ENCODE measurements around the gene VRK3.

- TF ChIP-seq SMC3 (IDR thresholded peaks at IDR 0.05; ENCODE audit: low read depth, low read length): no peak
- no peak for TF ChIP-seq RAD21 (IDR thresholded peaks at IDR 0.05; ENCODE audit: low read length)
- TF ChIP-seq POLR2AphosphoS5 (IDR thresholded peaks at IDR 0.05; ENCODE audit: low read depth, low read length): no peak
- TF ChIP-seq, protein P1, sequence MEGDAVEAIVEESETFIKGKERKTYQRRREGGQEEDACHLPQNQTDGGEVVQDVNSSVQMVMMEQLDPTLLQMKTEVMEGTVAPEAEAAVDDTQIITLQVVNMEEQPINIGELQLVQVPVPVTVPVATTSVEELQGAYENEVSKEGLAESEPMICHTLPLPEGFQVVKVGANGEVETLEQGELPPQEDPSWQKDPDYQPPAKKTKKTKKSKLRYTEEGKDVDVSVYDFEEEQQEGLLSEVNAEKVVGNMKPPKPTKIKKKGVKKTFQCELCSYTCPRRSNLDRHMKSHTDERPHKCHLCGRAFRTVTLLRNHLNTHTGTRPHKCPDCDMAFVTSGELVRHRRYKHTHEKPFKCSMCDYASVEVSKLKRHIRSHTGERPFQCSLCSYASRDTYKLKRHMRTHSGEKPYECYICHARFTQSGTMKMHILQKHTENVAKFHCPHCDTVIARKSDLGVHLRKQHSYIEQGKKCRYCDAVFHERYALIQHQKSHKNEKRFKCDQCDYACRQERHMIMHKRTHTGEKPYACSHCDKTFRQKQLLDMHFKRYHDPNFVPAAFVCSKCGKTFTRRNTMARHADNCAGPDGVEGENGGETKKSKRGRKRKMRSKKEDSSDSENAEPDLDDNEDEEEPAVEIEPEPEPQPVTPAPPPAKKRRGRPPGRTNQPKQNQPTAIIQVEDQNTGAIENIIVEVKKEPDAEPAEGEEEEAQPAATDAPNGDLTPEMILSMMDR (IDR thresholded peaks at IDR 0.05): no peak
- no peak for TF ChIP-seq EZH2phosphoT487 (IDR thresholded peaks at IDR 0.05; ENCODE audit: borderline replicate concordance, low read depth)
- TF ChIP-seq, protein P2, sequence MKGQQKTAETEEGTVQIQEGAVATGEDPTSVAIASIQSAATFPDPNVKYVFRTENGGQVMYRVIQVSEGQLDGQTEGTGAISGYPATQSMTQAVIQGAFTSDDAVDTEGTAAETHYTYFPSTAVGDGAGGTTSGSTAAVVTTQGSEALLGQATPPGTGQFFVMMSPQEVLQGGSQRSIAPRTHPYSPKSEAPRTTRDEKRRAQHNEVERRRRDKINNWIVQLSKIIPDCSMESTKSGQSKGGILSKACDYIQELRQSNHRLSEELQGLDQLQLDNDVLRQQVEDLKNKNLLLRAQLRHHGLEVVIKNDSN (IDR thresholded peaks at IDR 0.05; ENCODE audit: borderline replicate concordance, low read depth): no peak
- TF ChIP-seq RFX5 (IDR thresholded peaks at IDR 0.05; ENCODE audit: low read length): no peak
- TF ChIP-seq REST (IDR thresholded peaks at IDR 0.05; ENCODE audit: low read depth, low read length): no peak
Observed at GRCh38 chr19:50067575-50067974, 42.4 kb upstream of the VRK3 start.

Data from SK-N-SH (cell line).